Measurements from ENCODE around the gene WDR7.

- TF ChIP-seq CTCF (IDR thresholded peaks at IDR 0.05) (no peak), POLR2A (IDR thresholded peaks at IDR 0.05) (no peak), EP300 (IDR thresholded peaks at IDR 0.05) (no peak)
Observed at GRCh38 chr18:56815926-56816325, 164.8 kb downstream of the WDR7 start.
